Measurements from ENCODE around the gene CCDC192.

DNA sequence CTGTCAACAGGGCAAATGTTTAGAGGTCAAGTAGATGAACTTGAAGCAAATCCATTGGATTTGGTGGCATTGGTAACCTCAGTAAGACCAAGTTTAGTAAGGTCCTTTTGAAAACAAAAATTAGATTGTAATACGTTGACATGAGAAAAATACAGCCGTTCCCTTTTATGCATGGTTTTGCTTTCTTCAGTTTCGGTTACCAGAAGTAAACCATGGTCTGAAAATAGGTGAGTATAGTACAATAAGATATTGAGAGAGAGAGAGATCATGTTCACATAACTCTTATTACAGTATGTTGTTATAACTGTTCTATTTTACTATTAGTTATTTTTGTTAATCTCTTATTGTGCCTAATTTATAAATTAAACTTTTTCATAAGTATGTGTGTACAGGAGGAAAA, 223.8 kb downstream of the CCDC192 start:
- TF ChIP-seq YY1 (IDR thresholded peaks at IDR 0.05; ENCODE audit: insufficient read depth, insufficient read length) = no peak
- TF ChIP-seq ZNF274 (IDR thresholded peaks at IDR 0.05; ENCODE audit: low read depth, low read length) = no peak
- TF ChIP-seq SUZ12 (IDR thresholded peaks at IDR 0.05; ENCODE audit: extremely low read depth, insufficient read depth, insufficient read length) = no peak

Measured in NT2/D1 (cell line).